Endothelial cell (in vitro differentiated cells): ENCODE measurements around the gene ZFAND3. TPM values are rescaled to one million over a fixed set of nuclear protein-coding genes. Genes with fewer than 3 reads are reported as not detected.

Experiments used
- DNase-seq: peaks from one replicate; pipeline ENCODE4 v3.0.0; 2021; ENCODE audit warnings: low spot score
- H3K27ac Mint-ChIP-seq: one replicate; pipeline ENCODE4 v1.8.0; 2021; ENCODE audit warnings: mixed read lengths, inconsistent platforms; ENCODE audit not compliant: unreplicated experiment
- H3K27me3 Mint-ChIP-seq: one replicate; pipeline ENCODE4 v1.8.0; 2021; ENCODE audit warnings: mild to moderate bottlenecking, moderate library complexity, mixed read lengths, inconsistent platforms; ENCODE audit not compliant: unreplicated experiment
- H3K36me3 Mint-ChIP-seq: one replicate; pipeline ENCODE4 v1.8.0; 2021; ENCODE audit warnings: mild to moderate bottlenecking, low read depth, mixed read lengths, inconsistent platforms; ENCODE audit not compliant: unreplicated experiment
- H3K4me1 Mint-ChIP-seq: one replicate; pipeline ENCODE4 v1.8.0; 2021; ENCODE audit warnings: mild to moderate bottlenecking, mixed read lengths, inconsistent platforms; ENCODE audit not compliant: unreplicated experiment
- H3K4me3 Mint-ChIP-seq: one replicate; pipeline ENCODE4 v1.8.0; 2021; ENCODE audit warnings: mild to moderate bottlenecking, mixed read lengths, inconsistent platforms; ENCODE audit not compliant: unreplicated experiment
- H3K9me3 Mint-ChIP-seq: one replicate; pipeline ENCODE4 v1.8.0; 2021; ENCODE audit warnings: mixed read lengths, inconsistent platforms; ENCODE audit not compliant: unreplicated experiment
- total RNA-seq: library from RNA; stranded (reverse); fragmentation: NEBNext Ultra II Directional; extraction: Animal tissue kit (Norgen Biotek cat#: 25700); gene quantifications from one replicate; pipeline ENCODE4 v1.2.1, GENCODE V29; 2021; ENCODE audit not compliant: unreplicated experiment
- TF ChIP-seq, protein P1 (sequence below): fragments of 200-600 bp; sonication (generic); IDR thresholded peaks from one replicate; pipeline ENCODE4 v1.5.0; 2021; ENCODE audit warnings: antibody characterized with exemption; ENCODE audit not compliant: unreplicated experiment

Gene ZFAND3
- total RNA-seq, 1 donor from 2014 or later, result 96.3 TPM

DNA sequence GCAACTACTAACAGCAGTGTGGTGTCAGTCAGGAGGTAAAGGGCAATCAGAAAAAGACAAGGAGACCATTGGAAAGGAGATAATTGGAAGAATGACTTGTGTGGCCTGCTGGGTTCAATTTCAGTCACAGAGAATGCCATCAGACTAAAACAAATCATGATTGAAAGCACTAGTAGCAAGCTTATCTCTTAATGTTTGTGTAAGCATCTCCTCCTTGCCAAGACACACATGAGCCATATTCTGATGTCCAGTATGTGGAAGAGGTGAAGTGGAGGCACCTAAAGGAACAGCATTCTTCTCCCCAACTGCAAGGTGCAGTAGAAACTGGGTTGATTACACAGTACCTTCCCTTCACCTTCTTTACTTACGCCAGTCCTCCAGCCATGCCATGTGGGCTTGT lies 287.5 kb downstream of the ZFAND3 start:
- Mint-ChIP-seq H3K27me3 (peaks cover 2% of the 10 kb centered on the region), H3K27ac (no peak overlapping the region), H3K9me3 (no peaks in the 10 kb centered on the region), H3K36me3 (no peaks in the 10 kb centered on the region), H3K4me3 (no peak overlapping the region), H3K4me1 (no peaks in the 10 kb centered on the region)
- DNase-seq, result no peak
- TF ChIP-seq, protein P1, sequence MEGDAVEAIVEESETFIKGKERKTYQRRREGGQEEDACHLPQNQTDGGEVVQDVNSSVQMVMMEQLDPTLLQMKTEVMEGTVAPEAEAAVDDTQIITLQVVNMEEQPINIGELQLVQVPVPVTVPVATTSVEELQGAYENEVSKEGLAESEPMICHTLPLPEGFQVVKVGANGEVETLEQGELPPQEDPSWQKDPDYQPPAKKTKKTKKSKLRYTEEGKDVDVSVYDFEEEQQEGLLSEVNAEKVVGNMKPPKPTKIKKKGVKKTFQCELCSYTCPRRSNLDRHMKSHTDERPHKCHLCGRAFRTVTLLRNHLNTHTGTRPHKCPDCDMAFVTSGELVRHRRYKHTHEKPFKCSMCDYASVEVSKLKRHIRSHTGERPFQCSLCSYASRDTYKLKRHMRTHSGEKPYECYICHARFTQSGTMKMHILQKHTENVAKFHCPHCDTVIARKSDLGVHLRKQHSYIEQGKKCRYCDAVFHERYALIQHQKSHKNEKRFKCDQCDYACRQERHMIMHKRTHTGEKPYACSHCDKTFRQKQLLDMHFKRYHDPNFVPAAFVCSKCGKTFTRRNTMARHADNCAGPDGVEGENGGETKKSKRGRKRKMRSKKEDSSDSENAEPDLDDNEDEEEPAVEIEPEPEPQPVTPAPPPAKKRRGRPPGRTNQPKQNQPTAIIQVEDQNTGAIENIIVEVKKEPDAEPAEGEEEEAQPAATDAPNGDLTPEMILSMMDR, result no peak

- no peaks in the 10 kb centered on the region for H3K36me3 Mint-ChIP-seq
- H3K9me3 Mint-ChIP-seq, result no peaks in the 10 kb centered on the region
- no peak overlapping the region for H3K27ac Mint-ChIP-seq
- TF ChIP-seq, protein P1, result no peak
- peaks cover 4% of the 10 kb centered on the region for H3K4me1 Mint-ChIP-seq
- H3K4me3 Mint-ChIP-seq, result no peak overlapping the region
- peaks cover 10% of the 10 kb centered on the region for H3K27me3 Mint-ChIP-seq
- DNase-seq, result no peak
Measured at GRCh38 chr6:38110481-38110971, 291.0 kb downstream of the ZFAND3 start.

GRCh38 chr6:38112181-38112580 lies 292.7 kb downstream of the ZFAND3 start:
- TF ChIP-seq, protein P1, result no peak
- no peak overlapping the region for H3K4me3 Mint-ChIP-seq
- H3K27me3 Mint-ChIP-seq, result peaks cover 10% of the 10 kb centered on the region
- H3K36me3 Mint-ChIP-seq, result peaks cover 5% of the 10 kb centered on the region
- H3K4me1 Mint-ChIP-seq, result peaks cover 7% of the 10 kb centered on the region
- no peaks in the 10 kb centered on the region for H3K9me3 Mint-ChIP-seq
- no peak overlapping the region for H3K27ac Mint-ChIP-seq
- DNase-seq, result no peak

- no peaks in the 10 kb centered on the region for H3K9me3 Mint-ChIP-seq
- H3K27me3 Mint-ChIP-seq, result peaks cover 10% of the 10 kb centered on the region
- peaks cover 6% of the 10 kb centered on the region for H3K36me3 Mint-ChIP-seq
- TF ChIP-seq, protein P1, result no peak
- H3K27ac Mint-ChIP-seq, result peak overlapping the region; percentile 14
- DNase-seq, result no peak
- peaks cover 9% of the 10 kb centered on the region for H3K4me1 Mint-ChIP-seq
- H3K4me3 Mint-ChIP-seq, result no peak overlapping the region
Measured at GRCh38 chr6:38113825-38114576, 294.5 kb downstream of the ZFAND3 start.

DNA sequence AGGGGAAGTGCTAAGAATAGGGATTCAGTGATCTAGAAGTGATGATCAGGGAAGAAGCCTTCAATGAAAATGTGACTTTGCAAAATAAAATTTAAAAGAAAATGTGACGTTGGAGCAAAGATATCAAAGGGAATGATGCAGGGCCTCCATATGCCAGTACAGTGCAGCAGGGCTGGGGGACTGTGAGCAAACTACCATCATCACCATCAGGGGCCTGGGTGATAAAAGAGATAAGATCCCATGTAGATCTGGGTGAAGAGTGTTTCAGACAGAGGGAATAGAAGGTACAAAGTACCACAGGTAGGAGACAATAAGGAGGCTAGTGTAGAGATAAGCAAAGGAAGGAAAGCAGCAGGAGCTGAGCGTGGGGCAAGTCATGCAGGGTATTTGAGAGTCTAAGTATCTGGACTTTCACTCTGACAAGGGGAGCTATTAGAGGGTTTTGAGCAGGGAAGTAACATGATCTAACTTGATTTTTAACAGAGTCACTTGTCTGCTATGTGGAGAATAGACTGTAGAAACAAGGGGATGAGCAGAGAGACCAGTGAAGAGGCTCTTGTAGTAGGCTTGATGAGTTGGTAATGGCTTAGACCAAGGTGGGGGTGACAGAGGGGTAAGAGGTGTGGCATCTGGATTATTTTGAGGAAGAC lies 295.6 kb downstream of the ZFAND3 start:
- peaks cover 6% of the 10 kb centered on the region for H3K36me3 Mint-ChIP-seq
- H3K27ac Mint-ChIP-seq, result no peak overlapping the region
- peaks cover 10% of the 10 kb centered on the region for H3K27me3 Mint-ChIP-seq
- DNase-seq, result no peak
- no peak overlapping the region for H3K4me3 Mint-ChIP-seq
- H3K4me1 Mint-ChIP-seq, result peaks cover 9% of the 10 kb centered on the region
- no peaks in the 10 kb centered on the region for H3K9me3 Mint-ChIP-seq
- TF ChIP-seq, protein P1, result no peak
